OCI-LY7 (cell line): ENCODE measurements around the gene IQSEC1. TPM values are rescaled to one million over a fixed set of nuclear protein-coding genes. Genes with fewer than 3 reads are reported as not detected.

ENCODE experiments used
- BruUV-seq: library from RNA; stranded (reverse); fragments of 400-500 nt; replicated peaks from 2 replicates; lab custom pipeline; 2021; lab: Mats Ljungman, UMichigan
- CTCF ChIA-PET: fragments of 300-600 bp; sonication (Branson Sonifier 250); formaldehyde crosslinking; loops from one replicate; lab custom pipeline; 2022; ENCODE audit warnings: antibody characterized with exemption; ENCODE audit not compliant: unreplicated experiment; lab: Charles Lee
- POLR2A ChIA-PET: fragments of 300-600 bp; sonication (Branson Sonifier 250); formaldehyde crosslinking; loops from one replicate; lab custom pipeline; 2022; ENCODE audit warnings: antibody characterized with exemption; lab: Charles Lee
- DNase-seq: peaks from one replicate; pipeline ENCODE4 v3.0.0-alpha.2; 2015; ENCODE audit warnings: low spot score
- H2AFZ ChIP-seq: fragments of 200-600 bp; sonication (generic), shearing (Covaris generic); 2 replicates; pipeline ENCODE4 v1.6.1; 2014; ENCODE audit warnings: mild to moderate bottlenecking, antibody characterized with exemption, low read length, moderate library complexity
- H3K27ac ChIP-seq: fragments of 200-600 bp; sonication (generic); 2 replicates; pipeline ENCODE4 v1.5.1; 2014; ENCODE audit warnings: mixed run types, low read depth, mild to moderate bottlenecking, moderate library complexity, low read length, inconsistent platforms; ENCODE audit not compliant: poor library complexity, severe bottlenecking
- H3K36me3 ChIP-seq: fragments of 200-600 bp; sonication (generic); 2 replicates; pipeline ENCODE4 v1.6.1; 2014; ENCODE audit warnings: mild to moderate bottlenecking, antibody characterized with exemption, low read length, moderate library complexity, mixed read lengths; ENCODE audit not compliant: insufficient read depth
- H3K4me1 ChIP-seq: fragments of 200-600 bp; sonication (generic); 2 replicates; pipeline ENCODE4 v1.5.1; 2014; ENCODE audit warnings: mild to moderate bottlenecking, low read length; ENCODE audit not compliant: insufficient read depth, poor library complexity, severe bottlenecking
- H3K4me2 ChIP-seq: fragments of 200-600 bp; sonication (generic); 2 replicates; pipeline ENCODE4 v1.6.1; 2014; ENCODE audit warnings: mild to moderate bottlenecking, low read length
- H3K4me3 ChIP-seq: fragments of 200-600 bp; sonication (generic); 2 replicates; pipeline ENCODE4 v1.5.1; 2014; ENCODE audit warnings: mild to moderate bottlenecking, low read depth, low read length; ENCODE audit not compliant: poor library complexity, severe bottlenecking
- H3K79me2 ChIP-seq: fragments of 200-600 bp; sonication (generic); 2 replicates; pipeline ENCODE4 v1.6.1; 2016; ENCODE audit warnings: low read depth, mild to moderate bottlenecking, low read length, moderate library complexity, mixed read lengths; ENCODE audit not compliant: insufficient read depth
- H3K9me2 ChIP-seq: fragments of 200-600 bp; sonication (generic); 2 replicates; pipeline ENCODE4 v1.6.1; 2016; ENCODE audit warnings: mild to moderate bottlenecking, low read length, mixed read lengths; ENCODE audit not compliant: insufficient read depth
- H3K9me3 ChIP-seq: fragments of 200-600 bp; sonication (generic); 2 replicates; pipeline ENCODE4 v1.6.1; 2014; ENCODE audit warnings: mild to moderate bottlenecking, mixed run types, low read length, mixed read lengths
- H4K20me1 ChIP-seq: fragments of 200-600 bp; sonication (generic); 2 replicates; pipeline ENCODE4 v1.6.1; 2014; ENCODE audit warnings: mild to moderate bottlenecking, antibody characterized with exemption, low read length, moderate library complexity, mixed read lengths; ENCODE audit not compliant: insufficient read depth
- EZH2phosphoT487 ChIP-seq: fragments of 200-600 bp; sonication (generic); IDR thresholded peaks from 2 replicates; pipeline ENCODE4 v1.6.1; 2018; ENCODE audit warnings: low read depth, borderline replicate concordance, mild to moderate bottlenecking, mixed run types, antibody characterized with exemption, low read length, moderate library complexity, mixed read lengths
- intact Hi-C: fragments of 100-400 bp; cut with micrococcal nuclease; formaldehyde crosslinking; loops from one replicate; pipeline ENCODE4 v1.10.0; 2022; ENCODE audit not compliant: unreplicated experiment
- total RNA-seq, 2 experiments: library from RNA; depleted of rRNA in 1 of 2; stranded (reverse); fragments of >200 nt in 1 of 2; shearing (Covaris generic) in 1 of 2; gene quantifications; 2 replicates each; pipeline ENCODE4 v1.2.3, GENCODE V29; 2014 to 2022
- TF ChIP-seq, protein P1 (sequence below): fragments of 200-600 bp; sonication (generic); conservative IDR thresholded peaks from 2 replicates; pipeline ENCODE4 v1.5.1; 2014; ENCODE audit warnings: mild to moderate bottlenecking, antibody characterized with exemption, low read length, moderate library complexity, mixed read lengths

IQSEC1 gene
- total RNA-seq, 2 experiments from 2014 or later, result 25.2 to 70.1 TPM

GRCh38 chr3:13115576-13115910 is 42.3 kb upstream of the IQSEC1 start:
- Histone ChIP-seq H3K36me3 (no peaks in the 10 kb centered on the region), H4K20me1 (no peaks in the 10 kb centered on the region; the same call in 1 of the 2 replicates), H3K9me3 (no peaks in the 10 kb centered on the region), H3K4me1 (peaks cover 38% of the 10 kb centered on the region), H2AFZ (no peak overlapping the region), H3K4me2 (no peak overlapping the region), H3K4me3 (no peak overlapping the region), H3K27ac (no peak overlapping the region), H3K9me2 (no peaks in the 10 kb centered on the region), H3K79me2 (no peaks in the 10 kb centered on the region)
- POLR2A ChIA-PET, result interaction anchor here (0.9 kb wide), 1 partner anchor 29 kb away, joined by 3 read pairs; no protein-coding TSS in a partner anchor
- intact Hi-C loops, result no loop called here
- BruUV-seq, result no TSS peak
- TF ChIP-seq EZH2phosphoT487, result no peak
- TF ChIP-seq, protein P1, sequence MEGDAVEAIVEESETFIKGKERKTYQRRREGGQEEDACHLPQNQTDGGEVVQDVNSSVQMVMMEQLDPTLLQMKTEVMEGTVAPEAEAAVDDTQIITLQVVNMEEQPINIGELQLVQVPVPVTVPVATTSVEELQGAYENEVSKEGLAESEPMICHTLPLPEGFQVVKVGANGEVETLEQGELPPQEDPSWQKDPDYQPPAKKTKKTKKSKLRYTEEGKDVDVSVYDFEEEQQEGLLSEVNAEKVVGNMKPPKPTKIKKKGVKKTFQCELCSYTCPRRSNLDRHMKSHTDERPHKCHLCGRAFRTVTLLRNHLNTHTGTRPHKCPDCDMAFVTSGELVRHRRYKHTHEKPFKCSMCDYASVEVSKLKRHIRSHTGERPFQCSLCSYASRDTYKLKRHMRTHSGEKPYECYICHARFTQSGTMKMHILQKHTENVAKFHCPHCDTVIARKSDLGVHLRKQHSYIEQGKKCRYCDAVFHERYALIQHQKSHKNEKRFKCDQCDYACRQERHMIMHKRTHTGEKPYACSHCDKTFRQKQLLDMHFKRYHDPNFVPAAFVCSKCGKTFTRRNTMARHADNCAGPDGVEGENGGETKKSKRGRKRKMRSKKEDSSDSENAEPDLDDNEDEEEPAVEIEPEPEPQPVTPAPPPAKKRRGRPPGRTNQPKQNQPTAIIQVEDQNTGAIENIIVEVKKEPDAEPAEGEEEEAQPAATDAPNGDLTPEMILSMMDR, result no peak
- DNase-seq, result no peak
- CTCF ChIA-PET, result interaction anchor here (1.2 kb wide), 1 partner anchor 24 kb away, joined by 3 read pairs; no protein-coding TSS in a partner anchor

- no peaks in the 10 kb centered on the region for H3K36me3 ChIP-seq
- peaks cover 44% of the 10 kb centered on the region for H3K4me1 ChIP-seq
- no peak overlapping the region for H3K4me2 ChIP-seq
- H2AFZ ChIP-seq, result no peak overlapping the region
- BruUV-seq, result no TSS peak
- intact Hi-C loops, result loop anchor here (5.0 kb wide), 1 partner anchor 337 kb away; no protein-coding TSS in a partner anchor
- no peak overlapping the region for H3K4me3 ChIP-seq
- no peak for DNase-seq
- POLR2A ChIA-PET, result interaction anchor here (0.5 to 0.9 kb wide), 3 partner anchors 28 to 87 kb away, joined by 3 read pairs; no protein-coding TSS in a partner anchor
- H3K9me3 ChIP-seq, result no peaks in the 10 kb centered on the region
- TF ChIP-seq, protein P1, result no peak
- TF ChIP-seq EZH2phosphoT487, result no peak
- H3K9me2 ChIP-seq, result no peaks in the 10 kb centered on the region
- CTCF ChIA-PET, result interaction anchor here (0.6 to 1.2 kb wide), 2 partner anchors 23 to 128 kb away, joined by 3 read pairs; no protein-coding TSS in a partner anchor
- no peaks in the 10 kb centered on the region for H3K79me2 ChIP-seq
- no peaks in the 10 kb centered on the region for H4K20me1 ChIP-seq
- H3K27ac ChIP-seq, result no peak overlapping the region
Observed at GRCh38 chr3:13114811-13115575, 41.8 kb upstream of the IQSEC1 start.
